Smooth muscle cell (in vitro differentiated cells): ENCODE results near the gene RTN4RL1. TPM values are rescaled to one million over a fixed set of nuclear protein-coding genes. Genes with fewer than 3 reads are reported as not detected.

Experiments used
- DNase-seq: peaks from one replicate; lab custom pipeline; 2025; ENCODE audit not compliant: unreplicated experiment; lab: John Stamatoyannopoulos, UW
- H2AFZ ChIP-seq: fragments of 200-600 bp; sonication (generic); 2 replicates; pipeline ENCODE4 v1.6.0; 2016; ENCODE audit warnings: antibody characterized with exemption, low read depth, mild to moderate bottlenecking
- H3F3A ChIP-seq: fragments of 200-600 bp; sonication (generic); 2 replicates; pipeline ENCODE4 v1.6.0; 2017; ENCODE audit warnings: antibody characterized with exemption, low read depth
- H3K27ac ChIP-seq: fragments of 200-600 bp; sonication (generic); 2 replicates; pipeline ENCODE4 v1.5.1; 2016; ENCODE audit warnings: low read depth, mild to moderate bottlenecking
- H3K27me3 ChIP-seq: fragments of 200-600 bp; sonication (generic); 2 replicates; pipeline ENCODE4 v1.6.1; 2016; ENCODE audit warnings: low read depth, mild to moderate bottlenecking
- H3K36me3 ChIP-seq: fragments of 200-600 bp; sonication (generic); 2 replicates; pipeline ENCODE4 v1.5.1; 2016; ENCODE audit warnings: low read depth
- H3K4me1 ChIP-seq: fragments of 200-600 bp; sonication (generic); 2 replicates; pipeline ENCODE4 v1.5.1; 2016; ENCODE audit warnings: low read depth
- H3K4me2 ChIP-seq: fragments of 200-600 bp; sonication (generic); 2 replicates; pipeline ENCODE4 v1.6.0; 2016; ENCODE audit warnings: mild to moderate bottlenecking
- H3K4me3 ChIP-seq: fragments of 200-600 bp; sonication (generic); 2 replicates; pipeline ENCODE4 v1.5.1; 2016; ENCODE audit warnings: mild to moderate bottlenecking
- H3K79me2 ChIP-seq: fragments of 200-600 bp; sonication (generic); 2 replicates; pipeline ENCODE4 v1.6.0; 2016; ENCODE audit warnings: low read depth, mild to moderate bottlenecking
- H3K9ac ChIP-seq: fragments of 200-600 bp; sonication (generic); 2 replicates; pipeline ENCODE4 v1.6.0; 2016; ENCODE audit warnings: low read depth
- H3K9me3 ChIP-seq: fragments of 200-600 bp; sonication (generic); replicated peaks from 2 replicates; pipeline ENCODE4 v1.5.1; 2016; ENCODE audit warnings: low read depth
- H4K20me1 ChIP-seq: fragments of 200-600 bp; sonication (generic); 2 replicates; pipeline ENCODE4 v1.6.0; 2016; ENCODE audit warnings: low read depth
- CTCF ChIP-seq: fragments of 200-600 bp; sonication (generic); IDR thresholded peaks from 2 replicates; pipeline ENCODE4 v1.5.1; 2017; ENCODE audit warnings: borderline replicate concordance, mild to moderate bottlenecking, antibody characterized with exemption; ENCODE audit not compliant: insufficient read depth, poor library complexity, severe bottlenecking
- WGBS: methylation state at CpG from one replicate; pipeline ENCODE4 v1.1.7; 2016; ENCODE audit warnings: low lambda C conversion rate; 5-methylcytosine and 5-hydroxymethylcytosine counted together
- polyA plus RNA-seq: library from polyadenylated mRNA; unstranded; fragments of >200 nt; fragmentation: Nextera tagmentation; extraction: Ambion mirVana; gene quantifications from 2 replicates; pipeline ENCODE4 v1.2.1, GENCODE V29; 2016
- total RNA-seq: library from RNA; depleted of rRNA; stranded (reverse); fragments of >200 nt; gene quantifications from 2 replicates; pipeline ENCODE4 v1.2.3, GENCODE V29; 2014

The RTN4RL1 gene
- total and polyA plus RNA-seq, 2 experiments from 2014 or later: not detected

DNA sequence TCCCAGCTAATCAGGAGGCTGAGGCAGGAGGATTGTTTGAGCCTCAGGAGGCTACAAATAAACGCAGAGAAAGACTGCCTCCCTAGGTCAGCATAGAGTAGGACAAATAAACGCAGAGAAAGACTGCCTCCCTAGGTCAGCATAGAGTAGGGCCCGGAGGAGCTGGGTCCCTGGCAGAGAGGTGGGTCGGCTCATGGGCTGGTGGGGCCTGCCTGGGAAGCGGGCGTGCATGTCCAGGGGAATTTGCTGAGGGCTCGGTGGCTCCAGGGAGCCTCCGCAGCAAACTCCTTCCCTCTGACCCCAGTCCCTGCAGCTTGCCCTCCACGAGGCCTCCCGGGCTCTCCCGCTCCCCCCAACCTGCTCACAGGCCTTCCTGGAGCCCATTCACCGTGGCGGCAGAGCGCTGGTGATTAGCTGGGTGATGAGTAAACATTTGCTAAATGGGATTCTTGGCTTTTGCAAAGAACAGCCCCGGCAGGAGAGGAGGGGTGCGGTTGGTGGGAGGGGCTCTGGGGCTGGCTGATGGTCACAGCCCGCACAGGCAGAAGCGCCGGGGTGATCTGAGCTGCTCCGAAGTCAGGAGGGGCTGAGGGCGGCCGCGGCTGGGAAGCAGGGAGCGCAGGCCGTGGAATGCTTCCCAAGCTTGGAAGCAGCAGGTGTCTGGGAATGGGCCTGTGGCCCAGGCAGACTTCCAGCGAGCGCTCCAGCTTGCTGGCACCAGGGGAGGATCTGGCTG, 93.1 kb downstream of the RTN4RL1 start:
- no peak for TF ChIP-seq CTCF

GRCh38 chr17:1930337-1930645, 94.8 kb downstream of the RTN4RL1 start:
- no peak for TF ChIP-seq CTCF
- DNase-seq: no peak
- no peaks in the 10 kb centered on the region for H3F3A ChIP-seq
- H2AFZ ChIP-seq: no peak overlapping the region
- peaks cover 5% of the 10 kb centered on the region for H3K4me1 ChIP-seq
- H3K36me3 ChIP-seq: no peaks in the 10 kb centered on the region
- H3K27me3 ChIP-seq: no peaks in the 10 kb centered on the region
- no peaks in the 10 kb centered on the region for H4K20me1 ChIP-seq
- 86% methylated on average over 8 of the region's 8 CpGs for WGBS
- H3K9me3 ChIP-seq: no peaks in the 10 kb centered on the region
- H3K4me2 ChIP-seq: no peak overlapping the region
- H3K79me2 ChIP-seq: no peaks in the 10 kb centered on the region
- H3K9ac ChIP-seq: no peak overlapping the region
- no peak overlapping the region for H3K27ac ChIP-seq
- no peak overlapping the region for H3K4me3 ChIP-seq

More for the DNA sequence above, 93.1 kb downstream of the RTN4RL1 start:
- WGBS: 46% methylated on average over 23 of the region's 27 CpGs
- H3K4me2 ChIP-seq: no peak overlapping the region
- no peaks in the 10 kb centered on the region for H3K9me3 ChIP-seq
- H3K4me1 ChIP-seq: peaks cover 5% of the 10 kb centered on the region
- H4K20me1 ChIP-seq: no peaks in the 10 kb centered on the region
- no peak overlapping the region for H3K27ac ChIP-seq
- H3K9ac ChIP-seq: no peak overlapping the region
- no peaks in the 10 kb centered on the region for H3K27me3 ChIP-seq
- no peaks in the 10 kb centered on the region for H3F3A ChIP-seq
- H3K4me3 ChIP-seq: no peak overlapping the region
- no peak overlapping the region for H2AFZ ChIP-seq
- no peak for DNase-seq
- no peaks in the 10 kb centered on the region for H3K79me2 ChIP-seq
- H3K36me3 ChIP-seq: no peaks in the 10 kb centered on the region

- Histone ChIP-seq H3F3A (no peaks in the 10 kb centered on the region), H3K9ac (no peak overlapping the region)
- WGBS: 61% methylated on average over 12 of the region's 12 CpGs
Measured at GRCh38 chr17:1928976-1929375, 96.2 kb downstream of the RTN4RL1 start.

More at GRCh38 chr17:1928976-1929375, 96.2 kb downstream of the RTN4RL1 start:
- Histone ChIP-seq H2AFZ (no peak overlapping the region), H3K9me3 (no peaks in the 10 kb centered on the region), H3K79me2 (no peaks in the 10 kb centered on the region), H3K4me1 (peaks cover 5% of the 10 kb centered on the region), H3K4me3 (no peak overlapping the region), H3K4me2 (no peak overlapping the region), H3K27me3 (no peaks in the 10 kb centered on the region), H3K27ac (no peak overlapping the region), H4K20me1 (no peaks in the 10 kb centered on the region), H3K36me3 (no peaks in the 10 kb centered on the region)
- no peak for DNase-seq
- TF ChIP-seq CTCF: no peak
